Activated T-cell treated with anti-CD3 and anti-CD28 coated beads, Interleukin-2, amount 50 U/mL, for 24 hours (primary cell): Measurements from ENCODE around the gene ALCAM.

Source experiments
- DNase-seq: peaks from one replicate; pipeline ENCODE4 v3.0.0-alpha.2; 2020
- H3K27ac Mint-ChIP-seq: 2 replicates; pipeline ENCODE4 v1.8.0; 2020; ENCODE audit warnings: mild to moderate bottlenecking, mixed read lengths
- H3K27me3 Mint-ChIP-seq: 2 replicates; pipeline ENCODE4 v1.8.0; 2020; ENCODE audit warnings: mixed read lengths
- H3K36me3 Mint-ChIP-seq: 2 replicates; pipeline ENCODE4 v1.8.0; 2020; ENCODE audit warnings: low read depth, mixed read lengths
- H3K4me1 Mint-ChIP-seq: 2 replicates; pipeline ENCODE4 v1.8.0; 2020; ENCODE audit warnings: low read depth, mixed read lengths
- H3K4me3 Mint-ChIP-seq: 2 replicates; pipeline ENCODE4 v1.8.0; 2020; ENCODE audit warnings: mild to moderate bottlenecking, moderate library complexity, mixed read lengths
- H3K9me3 Mint-ChIP-seq: 2 replicates; pipeline ENCODE4 v1.8.0; 2020; ENCODE audit warnings: mixed read lengths

The ALCAM gene

DNA sequence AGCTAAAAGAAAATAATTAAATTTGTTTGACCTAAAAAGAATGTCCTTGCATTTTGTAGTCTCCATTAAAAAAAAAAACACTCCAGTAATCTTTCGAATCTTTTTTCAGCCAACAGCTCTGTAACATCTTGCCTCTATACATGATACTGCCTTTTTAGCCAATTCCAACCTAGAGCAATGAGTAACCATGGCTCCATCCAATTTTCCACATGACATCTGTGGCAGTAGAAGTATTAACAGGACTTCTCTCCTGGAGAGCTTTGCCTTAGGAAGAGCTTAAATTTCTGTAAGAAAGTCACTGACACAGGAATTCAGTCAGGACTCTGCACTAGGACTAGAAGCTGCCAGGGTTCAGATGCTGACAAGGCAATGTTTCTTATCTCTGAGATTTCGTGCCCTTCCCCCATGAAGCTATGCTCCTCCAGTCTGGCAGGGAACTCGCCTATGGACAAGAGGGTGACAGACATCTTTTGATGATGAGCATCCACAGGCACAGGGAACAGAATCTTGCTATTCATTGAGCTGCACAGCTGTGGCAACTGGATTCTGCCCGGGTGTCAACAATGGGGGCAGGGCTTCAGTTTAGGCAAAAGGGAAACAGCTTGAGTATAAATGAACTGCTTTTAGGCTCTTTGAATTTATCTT, 81.8 kb downstream of the ALCAM start:
- H3K36me3 Mint-ChIP-seq: no peaks in the 10 kb centered on the region
- H3K4me1 Mint-ChIP-seq: no peaks in the 10 kb centered on the region
- H3K9me3 Mint-ChIP-seq: no peaks in the 10 kb centered on the region
- no peak overlapping the region for H3K4me3 Mint-ChIP-seq
- H3K27me3 Mint-ChIP-seq: no peaks in the 10 kb centered on the region
- no peak for DNase-seq
- no peak overlapping the region for H3K27ac Mint-ChIP-seq

DNA sequence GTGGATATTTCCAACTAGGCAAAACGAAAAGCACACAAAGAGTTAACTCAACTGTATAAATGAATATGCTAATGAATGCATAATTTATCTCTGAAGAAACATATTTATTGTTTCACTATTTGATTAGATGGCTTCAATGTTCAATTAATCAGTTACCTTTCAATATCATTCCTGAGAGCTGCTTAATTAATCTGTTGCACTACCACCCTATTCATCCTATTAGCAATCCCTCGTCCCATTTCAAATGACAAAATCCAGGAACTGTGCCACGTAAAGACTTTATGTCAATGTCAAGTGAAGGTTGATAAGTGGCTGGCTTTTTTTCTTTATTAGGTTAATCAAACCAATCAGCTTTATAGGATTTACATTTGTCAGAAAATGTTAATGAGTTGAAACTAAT, 82.7 kb downstream of the ALCAM start:
- Mint-ChIP-seq H3K36me3 (no peaks in the 10 kb centered on the region), H3K4me1 (no peaks in the 10 kb centered on the region), H3K27ac (no peak overlapping the region), H3K9me3 (no peaks in the 10 kb centered on the region), H3K4me3 (no peak overlapping the region), H3K27me3 (no peaks in the 10 kb centered on the region)
- DNase-seq: no peak

- no peaks in the 10 kb centered on the region for H3K4me1 Mint-ChIP-seq
- H3K27me3 Mint-ChIP-seq: no peaks in the 10 kb centered on the region
- no peaks in the 10 kb centered on the region for H3K36me3 Mint-ChIP-seq
- no peaks in the 10 kb centered on the region for H3K9me3 Mint-ChIP-seq
- DNase-seq: no peak
- no peak overlapping the region for H3K4me3 Mint-ChIP-seq
- no peak overlapping the region for H3K27ac Mint-ChIP-seq
These were observed 89.3 kb downstream of the ALCAM start for GRCh38 chr3:105456017-105456416.

- Mint-ChIP-seq H3K4me1 (no peaks in the 10 kb centered on the region), H3K9me3 (no peaks in the 10 kb centered on the region), H3K27me3 (no peaks in the 10 kb centered on the region), H3K36me3 (no peaks in the 10 kb centered on the region), H3K4me3 (no peak overlapping the region), H3K27ac (no peak overlapping the region)
- no peak for DNase-seq
These were observed 92.0 kb downstream of the ALCAM start for GRCh38 chr3:105458518-105459215.

- no peak for DNase-seq
- no peaks in the 10 kb centered on the region for H3K27me3 Mint-ChIP-seq
- H3K36me3 Mint-ChIP-seq: no peaks in the 10 kb centered on the region
- no peaks in the 10 kb centered on the region for H3K4me1 Mint-ChIP-seq
- H3K27ac Mint-ChIP-seq: no peak overlapping the region
- H3K9me3 Mint-ChIP-seq: no peaks in the 10 kb centered on the region
- no peak overlapping the region for H3K4me3 Mint-ChIP-seq
These were observed 93.0 kb downstream of the ALCAM start for GRCh38 chr3:105459566-105460290.

GRCh38 chr3:105463620-105464019, 96.9 kb downstream of the ALCAM start:
- no peaks in the 10 kb centered on the region for H3K27me3 Mint-ChIP-seq
- no peaks in the 10 kb centered on the region for H3K9me3 Mint-ChIP-seq
- no peak overlapping the region for H3K4me3 Mint-ChIP-seq
- DNase-seq: no peak
- no peaks in the 10 kb centered on the region for H3K36me3 Mint-ChIP-seq
- H3K4me1 Mint-ChIP-seq: no peaks in the 10 kb centered on the region
- H3K27ac Mint-ChIP-seq: no peak overlapping the region

- H3K27ac Mint-ChIP-seq: no peak overlapping the region
- no peak overlapping the region for H3K4me3 Mint-ChIP-seq
- no peaks in the 10 kb centered on the region for H3K9me3 Mint-ChIP-seq
- no peak for DNase-seq
- H3K27me3 Mint-ChIP-seq: no peaks in the 10 kb centered on the region
- no peaks in the 10 kb centered on the region for H3K36me3 Mint-ChIP-seq
- no peaks in the 10 kb centered on the region for H3K4me1 Mint-ChIP-seq
These were observed 98.6 kb downstream of the ALCAM start for GRCh38 chr3:105465251-105465853.

DNA sequence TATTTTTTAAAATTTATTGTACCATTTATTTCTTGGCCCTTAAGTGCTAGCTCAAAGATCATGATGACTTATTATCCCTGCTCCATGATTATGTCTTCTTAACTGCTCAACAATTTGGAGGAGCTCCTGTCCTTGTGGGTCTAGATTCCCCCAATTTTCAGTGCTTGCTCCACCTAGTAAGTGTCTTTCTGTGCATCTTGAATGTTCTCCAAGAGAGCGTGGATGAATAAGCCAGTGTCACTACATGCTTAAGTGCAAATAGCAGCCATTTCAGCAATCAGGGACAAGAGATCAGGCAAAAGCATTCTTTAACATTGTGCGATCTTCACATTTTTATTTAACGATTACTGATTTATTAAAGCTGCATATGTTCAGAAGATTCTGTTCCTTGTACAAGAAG, 99.4 kb downstream of the ALCAM start:
- no peaks in the 10 kb centered on the region for H3K27me3 Mint-ChIP-seq
- no peaks in the 10 kb centered on the region for H3K36me3 Mint-ChIP-seq
- no peak for DNase-seq
- no peak overlapping the region for H3K27ac Mint-ChIP-seq
- H3K4me1 Mint-ChIP-seq: no peaks in the 10 kb centered on the region
- H3K9me3 Mint-ChIP-seq: no peaks in the 10 kb centered on the region
- no peak overlapping the region for H3K4me3 Mint-ChIP-seq

DNA sequence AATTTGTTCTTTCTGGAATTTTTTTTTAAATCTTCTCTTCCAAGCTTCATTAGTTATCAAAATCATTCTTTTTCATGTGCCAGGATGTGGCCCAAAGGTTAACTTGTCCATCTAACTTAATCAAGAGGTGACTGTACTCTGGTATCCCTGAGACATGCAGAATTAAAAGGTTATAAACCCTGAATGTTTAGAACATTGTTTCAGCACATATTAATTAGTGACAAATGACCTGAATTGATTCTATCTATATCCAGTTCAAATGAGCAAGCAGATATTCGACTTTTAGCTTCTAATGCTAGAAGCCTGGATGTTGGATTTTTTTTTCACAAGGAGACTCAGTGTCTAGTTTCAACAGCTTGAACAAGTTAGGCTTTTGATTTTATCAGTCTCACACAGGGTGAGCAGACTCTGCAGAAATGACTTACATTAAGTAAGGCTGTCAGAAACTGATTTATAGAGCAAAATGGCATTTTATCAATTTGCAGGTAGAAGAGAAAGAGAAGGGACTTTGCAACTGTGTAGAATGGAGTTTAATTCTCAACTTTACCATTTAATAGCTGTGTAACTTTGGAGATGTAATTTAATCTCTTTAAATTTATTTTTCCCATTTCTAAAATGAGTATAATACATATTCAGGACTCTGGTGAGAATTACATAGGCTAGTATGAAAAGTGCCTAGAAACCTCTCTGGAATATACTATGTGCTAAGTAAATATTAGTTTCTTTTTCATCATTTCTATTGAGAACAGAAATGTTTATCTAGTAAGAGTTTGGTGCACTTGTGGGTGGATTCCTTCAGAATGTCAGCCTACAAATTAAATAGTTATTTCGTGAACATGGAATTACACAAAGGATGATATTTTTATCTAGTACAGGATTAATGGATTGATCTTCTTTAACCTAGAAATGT, 100.0 kb downstream of the ALCAM start:
- Mint-ChIP-seq H3K9me3 (no peaks in the 10 kb centered on the region), H3K4me1 (no peaks in the 10 kb centered on the region)
- DNase-seq: no peak

DNA sequence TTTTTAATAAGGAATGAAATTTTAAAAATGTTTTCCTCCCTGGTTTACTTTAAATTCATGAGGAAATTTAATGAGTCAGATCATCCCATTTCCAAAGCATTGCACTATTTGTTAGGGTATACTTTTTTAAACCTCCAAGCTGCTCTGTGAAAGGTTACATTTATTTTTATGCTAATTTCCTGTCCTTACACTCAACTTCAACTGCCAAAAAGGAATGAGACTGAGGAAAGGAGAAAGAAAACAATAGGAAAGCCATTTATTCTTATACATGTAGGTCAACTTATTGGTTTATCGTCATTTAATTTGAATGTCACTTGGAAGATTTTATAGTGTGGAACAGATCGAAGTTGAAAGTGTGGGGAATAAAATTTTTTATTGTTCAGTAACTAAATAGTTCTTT, 104.1 kb downstream of the ALCAM start:
- DNase-seq: no peak
- no peak overlapping the region for H3K27ac Mint-ChIP-seq
- no peaks in the 10 kb centered on the region for H3K36me3 Mint-ChIP-seq
- H3K9me3 Mint-ChIP-seq: no peaks in the 10 kb centered on the region
- H3K27me3 Mint-ChIP-seq: no peaks in the 10 kb centered on the region
- no peak overlapping the region for H3K4me3 Mint-ChIP-seq
- peaks cover 4% of the 10 kb centered on the region for H3K4me1 Mint-ChIP-seq

More for the DNA sequence above, 100.0 kb downstream of the ALCAM start:
- Mint-ChIP-seq H3K4me3 (no peak overlapping the region), H3K27me3 (no peaks in the 10 kb centered on the region), H3K36me3 (no peaks in the 10 kb centered on the region), H3K27ac (no peak overlapping the region)

- no peaks in the 10 kb centered on the region for H3K36me3 Mint-ChIP-seq
- H3K4me3 Mint-ChIP-seq: no peak overlapping the region
- H3K9me3 Mint-ChIP-seq: peaks cover 13% of the 10 kb centered on the region
- peaks cover 4% of the 10 kb centered on the region for H3K4me1 Mint-ChIP-seq
- no peak for DNase-seq
- H3K27ac Mint-ChIP-seq: no peak overlapping the region
- H3K27me3 Mint-ChIP-seq: peaks cover 3% of the 10 kb centered on the region
These were observed 107.0 kb downstream of the ALCAM start for GRCh38 chr3:105473521-105474223.

DNA sequence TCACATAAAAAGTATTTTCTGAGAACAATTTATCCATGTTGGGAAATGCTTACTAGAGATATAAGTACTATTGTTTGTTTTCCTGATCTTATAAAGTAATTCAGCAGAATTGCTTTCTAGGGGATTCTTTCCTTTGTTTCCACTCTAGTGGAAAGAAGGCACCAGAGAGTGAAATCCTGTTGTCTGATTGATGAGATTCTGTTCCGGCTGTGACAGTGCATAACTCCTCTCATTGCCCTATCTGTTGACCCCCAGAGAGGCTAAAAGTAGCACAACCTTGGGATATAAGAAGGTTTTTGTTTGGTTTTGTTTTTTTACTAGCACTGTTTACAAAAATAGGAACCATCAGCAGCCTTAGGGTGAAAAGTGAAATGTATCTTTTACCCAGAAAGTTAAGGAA, 114.1 kb downstream of the ALCAM start:
- no peak overlapping the region for H3K4me3 Mint-ChIP-seq
- H3K27ac Mint-ChIP-seq: no peak overlapping the region
- H3K36me3 Mint-ChIP-seq: no peaks in the 10 kb centered on the region
- DNase-seq: no peak
- H3K4me1 Mint-ChIP-seq: no peaks in the 10 kb centered on the region
- peaks cover 13% of the 10 kb centered on the region for H3K9me3 Mint-ChIP-seq
- peaks cover 5% of the 10 kb centered on the region for H3K27me3 Mint-ChIP-seq

- Mint-ChIP-seq H3K9me3 (peaks cover under 1% of the 10 kb centered on the region), H3K27ac (no peak overlapping the region), H3K27me3 (peaks cover 2% of the 10 kb centered on the region), H3K4me3 (no peak overlapping the region), H3K4me1 (no peaks in the 10 kb centered on the region), H3K36me3 (no peaks in the 10 kb centered on the region)
- no peak for DNase-seq
These were observed 116.8 kb downstream of the ALCAM start for GRCh38 chr3:105483476-105483875.
